Neural cell (in vitro differentiated cells): Measurements from ENCODE around the gene RUBCNL. TPM values are rescaled to one million over a fixed set of nuclear protein-coding genes. Genes with fewer than 3 reads are reported as not detected.

ENCODE experiments used
- H2AFZ ChIP-seq: fragments of 200-600, 300-800 bp; sonication (generic), shearing (Covaris generic); 2 replicates; pipeline ENCODE4 v1.6.0; 2014; ENCODE audit warnings: low read depth, mild to moderate bottlenecking, antibody characterized with exemption, low read length, moderate library complexity
- H3F3A ChIP-seq: fragments of 200-600 bp; shearing (Covaris generic); 2 replicates; pipeline ENCODE4 v1.6.1; 2016; ENCODE audit warnings: mild to moderate bottlenecking, moderate library complexity, mixed read lengths, antibody characterized with exemption, low read length; ENCODE audit not compliant: insufficient read depth, poor library complexity, severe bottlenecking
- H3K27ac ChIP-seq: fragments of 200-600, 300-800 bp; sonication (generic), shearing (Covaris generic); 2 replicates; pipeline ENCODE4 v1.5.1; 2014; ENCODE audit warnings: mild to moderate bottlenecking, low read length, moderate library complexity
- H3K27me3 ChIP-seq: fragments of 300-800, 200-600 bp; sonication (generic), shearing (Covaris generic); 2 replicates; pipeline ENCODE4 v1.6.0; 2014; ENCODE audit warnings: mild to moderate bottlenecking, low read depth, low read length, moderate library complexity; ENCODE audit not compliant: insufficient read depth
- H3K36me3 ChIP-seq: fragments of 300-800, 200-600 bp; sonication (generic), shearing (Covaris generic); 2 replicates; pipeline ENCODE4 v1.5.1; 2014; ENCODE audit warnings: mild to moderate bottlenecking, antibody characterized with exemption, low read length, moderate library complexity; ENCODE audit not compliant: insufficient read depth
- H3K4me2 ChIP-seq: fragments of 300-800, 200-600 bp; sonication (generic), shearing (Covaris generic); 2 replicates; pipeline ENCODE4 v1.6.0; 2014; ENCODE audit warnings: mild to moderate bottlenecking, low read length
- H3K4me3 ChIP-seq: fragments of 300-800, 200-600 bp; sonication (generic), shearing (Covaris generic); 2 replicates; pipeline ENCODE4 v1.5.1; 2014; ENCODE audit warnings: mild to moderate bottlenecking, low read length, moderate library complexity
- H3K79me2 ChIP-seq: fragments of 200-600 bp; shearing (Covaris generic); replicated peaks from 2 replicates; pipeline ENCODE4 v1.6.0; 2014; ENCODE audit warnings: mild to moderate bottlenecking, low read length, moderate library complexity; ENCODE audit not compliant: insufficient read depth
- H3K9ac ChIP-seq: fragments of 300-800, 200-600 bp; sonication (generic), shearing (Covaris generic); 2 replicates; pipeline ENCODE4 v1.6.1; 2016; ENCODE audit warnings: mild to moderate bottlenecking, low read length, mixed read lengths
- H3K9me2 ChIP-seq: fragments of 200-600 bp; shearing (Covaris generic); 2 replicates; pipeline ENCODE4 v1.6.1; 2016; ENCODE audit warnings: mild to moderate bottlenecking, low read length, mixed read lengths; ENCODE audit not compliant: insufficient read depth
- H3K9me3 ChIP-seq: fragments of 200-600, 300-800 bp; sonication (generic), shearing (Covaris generic); 2 replicates; pipeline ENCODE4 v1.6.1; 2016; ENCODE audit warnings: mild to moderate bottlenecking, mixed run types, low read length, moderate library complexity, mixed read lengths
- H4K20me1 ChIP-seq: fragments of 200-600 bp; shearing (Covaris generic); 2 replicates; pipeline ENCODE4 v1.6.1; 2016; ENCODE audit warnings: mild to moderate bottlenecking, mixed run types; ENCODE audit not compliant: insufficient read depth
- EP300 ChIP-seq: fragments of 450-650 bp; conservative IDR thresholded peaks from 2 replicates; pipeline ENCODE4 v1.6.1; 2014; ENCODE audit warnings: antibody characterized with exemption, mild to moderate bottlenecking, moderate library complexity; ENCODE audit not compliant: poor library complexity, severe bottlenecking
- EZH2 ChIP-seq: fragments of 200-600, 300-800 bp; shearing (Covaris generic), sonication (generic); IDR thresholded peaks from 2 replicates; pipeline ENCODE4 v1.6.1; 2014; ENCODE audit warnings: antibody characterized with exemption, low read length, borderline replicate concordance, mild to moderate bottlenecking; ENCODE audit not compliant: insufficient read depth, poor library complexity, severe bottlenecking
- MXI1 ChIP-seq: fragments of 450-650 bp; conservative IDR thresholded peaks from 2 replicates; pipeline ENCODE4 v1.6.1; 2014; ENCODE audit warnings: antibody characterized with exemption, mild to moderate bottlenecking; ENCODE audit not compliant: poor library complexity, severe bottlenecking
- POLR2AphosphoS5 ChIP-seq: IDR thresholded peaks from 2 replicates; pipeline ENCODE4 v1.6.1; 2012
- RAD21 ChIP-seq: fragments of 450-650 bp; conservative IDR thresholded peaks from 2 replicates; pipeline ENCODE4 v1.6.1; 2014; ENCODE audit warnings: antibody characterized with exemption, mild to moderate bottlenecking, moderate library complexity
- SMC3 ChIP-seq: fragments of 450-650 bp; conservative IDR thresholded peaks from 2 replicates; pipeline ENCODE4 v1.6.1; 2014; ENCODE audit warnings: antibody characterized with exemption, mild to moderate bottlenecking, moderate library complexity; ENCODE audit not compliant: poor library complexity
- TAF1 ChIP-seq: IDR thresholded peaks from 2 replicates; pipeline ENCODE4 v1.6.1; 2012; ENCODE audit warnings: low read depth
- polyA plus RNA-seq: library from polyadenylated mRNA; depleted of rRNA; stranded (reverse); fragments of >200 nt; gene quantifications from 2 replicates; pipeline ENCODE4 v1.2.3, GENCODE V29; 2014
- TF ChIP-seq, protein P1 (sequence below): IDR thresholded peaks from 2 replicates; pipeline ENCODE4 v1.6.1; 2012; ENCODE audit warnings: borderline replicate concordance
- TF ChIP-seq, protein P2 (sequence below): fragments of 450-650 bp; IDR thresholded peaks from 2 replicates; pipeline ENCODE4 v1.5.1; 2014; ENCODE audit warnings: antibody characterized with exemption, mild to moderate bottlenecking, moderate library complexity; ENCODE audit not compliant: poor library complexity, severe bottlenecking

RUBCNL gene
- polyA plus RNA-seq, 1 donor from 2014 or later = not detected

DNA sequence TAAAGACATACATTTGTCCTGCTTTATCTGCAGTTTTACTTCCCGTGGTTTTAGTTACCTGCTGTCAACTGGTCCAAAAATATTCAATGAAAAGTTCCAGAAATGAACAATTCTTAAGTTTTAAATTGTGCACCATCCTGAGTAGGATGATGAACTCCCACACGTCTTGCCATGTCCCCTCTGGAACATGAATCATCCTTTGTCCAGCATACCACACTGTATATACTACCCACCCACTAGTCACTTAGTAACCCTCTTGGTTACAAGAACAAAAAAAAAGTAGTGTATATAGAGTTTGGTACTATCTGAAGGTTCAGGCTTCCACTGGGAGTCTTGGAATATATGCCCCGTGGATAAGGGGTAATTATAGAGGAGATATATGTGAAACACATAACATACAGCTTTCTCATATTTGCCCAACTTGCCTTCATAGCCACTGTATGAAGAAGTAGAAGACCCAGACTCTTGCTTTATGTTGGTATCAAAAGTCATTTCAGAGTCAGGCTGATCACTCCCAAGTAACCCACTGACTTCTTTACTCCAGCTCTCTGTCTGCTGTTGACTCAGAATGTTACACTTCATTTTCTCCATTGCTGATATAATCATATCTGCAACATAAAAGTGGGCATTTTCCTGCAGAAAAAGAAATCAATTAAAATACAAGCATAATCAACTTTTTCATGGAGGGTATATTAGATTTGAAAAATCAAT lies 19.3 kb downstream of the RUBCNL start:
- Histone ChIP-seq H3K4me3 (no peak overlapping the region), H3K36me3 (no peaks in the 10 kb centered on the region), H3K27me3 (no peaks in the 10 kb centered on the region), H3K4me2 (no peak overlapping the region), H3K9ac (no peak overlapping the region), H4K20me1 (no peaks in the 10 kb centered on the region), H2AFZ (no peak overlapping the region), H3K27ac (no peak overlapping the region), H3K9me2 (no peaks in the 10 kb centered on the region), H3F3A (no peaks in the 10 kb centered on the region), H3K9me3 (no peaks in the 10 kb centered on the region), H3K79me2 (no peaks in the 10 kb centered on the region)
- no peak for TF ChIP-seq POLR2AphosphoS5
- TF ChIP-seq, protein P1, sequence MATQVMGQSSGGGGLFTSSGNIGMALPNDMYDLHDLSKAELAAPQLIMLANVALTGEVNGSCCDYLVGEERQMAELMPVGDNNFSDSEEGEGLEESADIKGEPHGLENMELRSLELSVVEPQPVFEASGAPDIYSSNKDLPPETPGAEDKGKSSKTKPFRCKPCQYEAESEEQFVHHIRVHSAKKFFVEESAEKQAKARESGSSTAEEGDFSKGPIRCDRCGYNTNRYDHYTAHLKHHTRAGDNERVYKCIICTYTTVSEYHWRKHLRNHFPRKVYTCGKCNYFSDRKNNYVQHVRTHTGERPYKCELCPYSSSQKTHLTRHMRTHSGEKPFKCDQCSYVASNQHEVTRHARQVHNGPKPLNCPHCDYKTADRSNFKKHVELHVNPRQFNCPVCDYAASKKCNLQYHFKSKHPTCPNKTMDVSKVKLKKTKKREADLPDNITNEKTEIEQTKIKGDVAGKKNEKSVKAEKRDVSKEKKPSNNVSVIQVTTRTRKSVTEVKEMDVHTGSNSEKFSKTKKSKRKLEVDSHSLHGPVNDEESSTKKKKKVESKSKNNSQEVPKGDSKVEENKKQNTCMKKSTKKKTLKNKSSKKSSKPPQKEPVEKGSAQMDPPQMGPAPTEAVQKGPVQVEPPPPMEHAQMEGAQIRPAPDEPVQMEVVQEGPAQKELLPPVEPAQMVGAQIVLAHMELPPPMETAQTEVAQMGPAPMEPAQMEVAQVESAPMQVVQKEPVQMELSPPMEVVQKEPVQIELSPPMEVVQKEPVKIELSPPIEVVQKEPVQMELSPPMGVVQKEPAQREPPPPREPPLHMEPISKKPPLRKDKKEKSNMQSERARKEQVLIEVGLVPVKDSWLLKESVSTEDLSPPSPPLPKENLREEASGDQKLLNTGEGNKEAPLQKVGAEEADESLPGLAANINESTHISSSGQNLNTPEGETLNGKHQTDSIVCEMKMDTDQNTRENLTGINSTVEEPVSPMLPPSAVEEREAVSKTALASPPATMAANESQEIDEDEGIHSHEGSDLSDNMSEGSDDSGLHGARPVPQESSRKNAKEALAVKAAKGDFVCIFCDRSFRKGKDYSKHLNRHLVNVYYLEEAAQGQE = no peak

DNA sequence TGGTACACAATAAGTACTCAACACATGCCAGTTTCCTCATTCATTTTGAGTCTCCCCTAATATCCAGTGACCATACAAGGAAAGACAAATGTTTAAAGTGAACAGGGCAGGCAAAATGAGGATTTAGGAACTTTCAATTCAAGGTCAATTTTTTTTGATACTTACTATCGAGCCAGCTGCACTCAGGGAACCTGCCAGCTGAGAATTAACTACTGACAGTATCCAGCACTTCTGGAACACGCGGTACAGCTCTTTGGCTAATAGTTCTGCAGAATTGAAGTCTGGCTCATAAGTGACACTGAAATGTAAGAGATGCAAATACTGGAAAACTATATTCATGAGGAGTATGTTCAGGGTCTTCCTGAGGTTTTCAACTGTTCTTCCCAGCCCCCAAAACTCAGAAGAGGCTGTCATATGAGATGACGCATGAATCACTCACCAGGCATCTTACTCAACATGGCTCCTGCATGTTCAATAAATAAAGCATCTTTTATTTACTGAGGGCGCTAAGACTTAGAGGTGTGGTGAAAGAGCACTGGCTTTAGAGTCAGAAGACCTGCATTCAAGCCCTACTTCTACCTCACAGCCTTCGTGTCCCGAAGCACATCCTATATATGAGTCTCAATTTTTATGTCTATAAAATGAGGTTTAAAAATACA lies 25.6 kb downstream of the RUBCNL start:
- Histone ChIP-seq H3K9me3 (no peaks in the 10 kb centered on the region), H3K9me2 (no peaks in the 10 kb centered on the region), H3K9ac (no peak overlapping the region), H3K27me3 (no peaks in the 10 kb centered on the region), H3K4me2 (no peak overlapping the region), H2AFZ (no peak overlapping the region), H3F3A (no peaks in the 10 kb centered on the region), H3K36me3 (no peaks in the 10 kb centered on the region), H4K20me1 (no peaks in the 10 kb centered on the region), H3K27ac (no peak overlapping the region), H3K4me3 (no peak overlapping the region), H3K79me2 (no peaks in the 10 kb centered on the region)
- TF ChIP-seq MXI1 (no peak), POLR2AphosphoS5 (no peak), TAF1 (no peak), EZH2 (no peak), EP300 (no peak), RAD21 (no peak), SMC3 (no peak)
- TF ChIP-seq, protein P2, sequence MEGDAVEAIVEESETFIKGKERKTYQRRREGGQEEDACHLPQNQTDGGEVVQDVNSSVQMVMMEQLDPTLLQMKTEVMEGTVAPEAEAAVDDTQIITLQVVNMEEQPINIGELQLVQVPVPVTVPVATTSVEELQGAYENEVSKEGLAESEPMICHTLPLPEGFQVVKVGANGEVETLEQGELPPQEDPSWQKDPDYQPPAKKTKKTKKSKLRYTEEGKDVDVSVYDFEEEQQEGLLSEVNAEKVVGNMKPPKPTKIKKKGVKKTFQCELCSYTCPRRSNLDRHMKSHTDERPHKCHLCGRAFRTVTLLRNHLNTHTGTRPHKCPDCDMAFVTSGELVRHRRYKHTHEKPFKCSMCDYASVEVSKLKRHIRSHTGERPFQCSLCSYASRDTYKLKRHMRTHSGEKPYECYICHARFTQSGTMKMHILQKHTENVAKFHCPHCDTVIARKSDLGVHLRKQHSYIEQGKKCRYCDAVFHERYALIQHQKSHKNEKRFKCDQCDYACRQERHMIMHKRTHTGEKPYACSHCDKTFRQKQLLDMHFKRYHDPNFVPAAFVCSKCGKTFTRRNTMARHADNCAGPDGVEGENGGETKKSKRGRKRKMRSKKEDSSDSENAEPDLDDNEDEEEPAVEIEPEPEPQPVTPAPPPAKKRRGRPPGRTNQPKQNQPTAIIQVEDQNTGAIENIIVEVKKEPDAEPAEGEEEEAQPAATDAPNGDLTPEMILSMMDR = no peak
- TF ChIP-seq, protein P1 = no peak
